HG02973 (cell line): ENCODE measurements around the gene ATRNL1.

Experiments used
- ATAC-seq: cut with Tn5 transposase; IDR thresholded peaks from one replicate; pipeline ENCODE4 v1.9.1; 2021; ENCODE audit warnings: moderate library complexity; ENCODE audit not compliant: unreplicated experiment

Gene ATRNL1, protein sequence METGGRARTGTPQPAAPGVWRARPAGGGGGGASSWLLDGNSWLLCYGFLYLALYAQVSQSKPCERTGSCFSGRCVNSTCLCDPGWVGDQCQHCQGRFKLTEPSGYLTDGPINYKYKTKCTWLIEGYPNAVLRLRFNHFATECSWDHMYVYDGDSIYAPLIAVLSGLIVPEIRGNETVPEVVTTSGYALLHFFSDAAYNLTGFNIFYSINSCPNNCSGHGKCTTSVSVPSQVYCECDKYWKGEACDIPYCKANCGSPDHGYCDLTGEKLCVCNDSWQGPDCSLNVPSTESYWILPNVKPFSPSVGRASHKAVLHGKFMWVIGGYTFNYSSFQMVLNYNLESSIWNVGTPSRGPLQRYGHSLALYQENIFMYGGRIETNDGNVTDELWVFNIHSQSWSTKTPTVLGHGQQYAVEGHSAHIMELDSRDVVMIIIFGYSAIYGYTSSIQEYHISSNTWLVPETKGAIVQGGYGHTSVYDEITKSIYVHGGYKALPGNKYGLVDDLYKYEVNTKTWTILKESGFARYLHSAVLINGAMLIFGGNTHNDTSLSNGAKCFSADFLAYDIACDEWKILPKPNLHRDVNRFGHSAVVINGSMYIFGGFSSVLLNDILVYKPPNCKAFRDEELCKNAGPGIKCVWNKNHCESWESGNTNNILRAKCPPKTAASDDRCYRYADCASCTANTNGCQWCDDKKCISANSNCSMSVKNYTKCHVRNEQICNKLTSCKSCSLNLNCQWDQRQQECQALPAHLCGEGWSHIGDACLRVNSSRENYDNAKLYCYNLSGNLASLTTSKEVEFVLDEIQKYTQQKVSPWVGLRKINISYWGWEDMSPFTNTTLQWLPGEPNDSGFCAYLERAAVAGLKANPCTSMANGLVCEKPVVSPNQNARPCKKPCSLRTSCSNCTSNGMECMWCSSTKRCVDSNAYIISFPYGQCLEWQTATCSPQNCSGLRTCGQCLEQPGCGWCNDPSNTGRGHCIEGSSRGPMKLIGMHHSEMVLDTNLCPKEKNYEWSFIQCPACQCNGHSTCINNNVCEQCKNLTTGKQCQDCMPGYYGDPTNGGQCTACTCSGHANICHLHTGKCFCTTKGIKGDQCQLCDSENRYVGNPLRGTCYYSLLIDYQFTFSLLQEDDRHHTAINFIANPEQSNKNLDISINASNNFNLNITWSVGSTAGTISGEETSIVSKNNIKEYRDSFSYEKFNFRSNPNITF (N-terminal part only)

DNA sequence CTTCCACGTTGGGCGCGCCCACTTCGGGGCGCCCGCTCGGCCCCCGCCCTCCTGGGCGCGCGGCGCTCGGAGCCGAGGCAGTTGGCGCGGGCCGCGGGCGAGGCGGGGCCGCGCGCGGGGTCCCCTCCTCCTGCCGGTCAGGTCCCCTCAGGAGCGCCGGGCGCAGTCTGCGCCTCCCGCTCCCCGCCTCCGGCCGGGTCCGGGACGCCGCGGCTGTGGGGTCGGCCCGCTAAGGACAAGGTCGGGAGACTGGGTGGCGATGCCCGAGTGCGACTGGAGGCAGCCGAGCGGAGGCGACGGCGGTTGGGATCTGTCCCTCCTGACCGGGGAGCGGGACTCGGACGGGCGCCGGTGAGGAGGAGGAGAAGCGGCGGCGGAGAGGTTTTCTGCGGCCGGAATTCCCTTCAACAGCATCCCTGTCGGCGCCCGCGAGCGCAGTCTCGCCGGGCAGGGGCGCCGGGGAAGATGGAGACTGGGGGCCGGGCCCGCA, at the start of gene ATRNL1:
TSS of gene ATRNL1 (plus strand) at position 80 of the 490 bp plus-strand sequence. CDS start at position 466, 386 bp downstream.
- peak; percentile 60 for ATAC-seq

DNA sequence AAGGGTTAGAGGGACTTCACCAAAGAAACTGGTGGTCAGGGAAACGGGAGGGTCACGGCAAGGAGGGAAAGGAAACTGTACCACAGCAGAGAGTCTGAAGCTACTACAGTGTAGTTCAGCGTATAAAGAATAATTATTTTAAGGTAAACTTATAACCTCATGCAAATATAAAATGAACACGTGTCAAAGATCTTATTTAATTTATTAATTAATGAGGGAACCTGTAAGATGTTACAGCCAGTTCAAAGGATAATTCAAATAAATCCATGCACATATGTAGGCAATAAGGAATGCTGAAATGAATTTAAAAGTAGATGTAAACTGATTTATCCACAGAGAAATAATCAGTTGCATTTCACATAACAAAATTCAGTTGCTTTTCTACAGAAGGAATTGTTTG, 49.4 kb upstream of the ATRNL1 start:
- no peak for ATAC-seq

DNA sequence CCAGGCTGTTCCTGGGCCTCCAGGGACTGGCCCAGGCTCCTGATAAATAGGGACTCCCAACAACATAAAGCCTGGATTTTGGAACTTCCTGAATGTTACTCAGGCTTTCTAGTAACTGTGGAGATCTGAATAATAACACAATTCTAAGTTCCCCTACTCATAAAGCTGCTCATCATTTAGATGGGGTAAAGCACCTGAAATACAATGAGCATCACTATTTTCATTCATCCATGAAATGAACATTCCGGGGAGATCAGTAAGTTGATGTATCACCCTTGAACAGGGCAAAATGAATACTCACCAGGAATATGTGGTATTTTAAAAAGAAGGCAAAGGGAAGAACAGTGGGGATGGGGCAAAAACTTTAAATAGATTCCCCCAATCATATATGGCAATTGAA, 48.3 kb upstream of the ATRNL1 start:
- no peak for ATAC-seq

DNA sequence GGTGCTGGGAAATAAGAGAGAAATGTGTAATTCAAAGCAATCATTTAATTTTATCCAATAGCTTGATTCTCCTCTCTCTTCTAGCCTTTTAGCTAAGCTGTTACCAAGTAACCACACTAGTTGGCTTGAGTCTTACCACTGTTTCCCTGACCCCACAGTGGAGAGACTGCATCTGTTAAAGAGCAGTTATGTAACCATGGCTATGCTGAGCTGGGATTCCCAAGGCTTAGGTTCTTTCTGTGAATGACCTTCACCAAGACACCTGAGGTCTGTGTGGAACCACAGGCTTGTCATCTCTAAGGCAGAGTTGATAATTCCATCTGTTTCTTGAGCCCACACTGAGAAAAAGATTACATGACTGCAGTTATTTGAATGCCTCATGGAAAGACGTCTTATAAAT, 47.7 kb upstream of the ATRNL1 start:
- ATAC-seq = no peak

DNA sequence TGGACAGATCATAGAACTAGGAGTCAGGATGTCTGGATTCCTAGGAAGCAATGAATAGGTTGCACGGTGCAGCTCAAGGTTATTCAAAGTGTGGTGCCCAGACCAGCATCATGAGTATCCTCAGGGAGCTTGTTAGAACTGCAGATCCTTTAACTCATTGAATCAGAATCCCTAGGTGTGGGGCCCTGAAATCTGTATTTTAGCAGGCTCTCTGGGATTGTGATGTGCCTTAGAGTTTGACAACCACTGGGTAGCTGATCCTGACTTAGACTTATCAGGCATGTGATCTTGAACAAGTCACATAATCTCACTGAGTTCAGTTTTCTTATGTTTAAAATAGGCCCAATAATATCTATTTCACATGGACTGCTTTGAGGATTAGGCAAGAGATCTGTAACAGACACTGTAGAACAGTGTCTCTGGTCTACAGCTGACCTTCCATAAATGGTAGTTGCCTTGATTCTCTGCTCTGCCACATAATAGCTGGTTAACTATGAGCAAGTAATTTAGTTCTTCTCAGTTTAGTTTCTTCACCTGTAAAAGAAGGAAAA, 46.4 kb upstream of the ATRNL1 start:
- ATAC-seq = no peak

DNA sequence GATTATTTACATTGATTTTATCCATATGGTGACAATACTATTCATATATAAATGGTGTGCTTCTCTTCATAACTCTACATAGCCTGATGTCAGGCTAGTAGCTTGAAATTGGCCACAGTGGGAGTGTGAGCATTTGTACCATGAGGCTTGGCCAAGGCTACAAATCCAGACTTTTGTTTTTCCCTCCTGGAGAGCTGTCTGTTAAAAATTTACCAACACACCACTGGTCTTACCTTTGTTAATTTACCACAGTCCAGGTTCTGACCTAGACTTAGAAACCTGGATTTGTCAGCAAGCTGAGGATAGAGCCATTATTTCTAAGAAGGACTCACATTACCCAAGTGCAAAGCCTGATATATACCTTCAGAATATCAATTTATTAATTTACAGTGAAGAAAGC, 45.5 kb upstream of the ATRNL1 start:
- no peak for ATAC-seq

DNA sequence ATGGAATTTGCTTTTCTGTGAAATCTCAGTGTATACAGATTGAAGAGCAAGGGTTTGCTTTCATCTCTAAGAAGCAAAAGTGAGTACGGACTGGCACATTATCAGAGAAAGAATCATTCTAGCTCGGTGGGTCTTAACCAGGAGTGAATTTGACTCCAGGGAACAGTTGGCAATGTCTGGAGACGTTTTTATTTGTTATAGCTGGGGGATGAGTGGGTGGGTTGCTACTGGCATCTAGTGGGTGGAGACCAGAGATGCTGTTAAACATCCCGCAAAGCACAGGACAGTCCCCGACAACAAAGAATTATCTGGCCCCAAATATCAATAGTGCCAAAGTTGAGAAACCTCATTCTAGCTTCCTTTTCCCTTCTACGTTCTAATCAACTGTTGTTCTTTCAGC, 43.8 kb upstream of the ATRNL1 start:
- ATAC-seq = no peak

DNA sequence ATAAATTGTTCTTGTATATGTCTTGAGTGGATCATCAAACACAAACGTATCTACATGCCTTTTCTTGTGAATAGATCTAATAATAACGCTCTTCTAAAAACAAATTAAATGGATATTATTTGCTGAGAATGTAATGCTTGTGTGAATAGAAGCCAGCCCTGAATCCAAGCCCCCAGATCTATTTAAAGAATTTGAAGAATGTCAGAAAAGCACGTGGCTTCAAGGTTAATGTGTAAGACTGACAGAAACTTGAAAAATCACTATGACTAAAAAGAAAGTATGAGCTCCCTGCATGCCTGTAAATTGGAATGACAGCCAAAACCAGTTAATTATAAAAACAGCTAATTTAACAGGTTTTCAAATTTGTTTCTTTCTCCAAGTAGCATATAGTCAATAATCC, 43.2 kb upstream of the ATRNL1 start:
- ATAC-seq = no peak

DNA sequence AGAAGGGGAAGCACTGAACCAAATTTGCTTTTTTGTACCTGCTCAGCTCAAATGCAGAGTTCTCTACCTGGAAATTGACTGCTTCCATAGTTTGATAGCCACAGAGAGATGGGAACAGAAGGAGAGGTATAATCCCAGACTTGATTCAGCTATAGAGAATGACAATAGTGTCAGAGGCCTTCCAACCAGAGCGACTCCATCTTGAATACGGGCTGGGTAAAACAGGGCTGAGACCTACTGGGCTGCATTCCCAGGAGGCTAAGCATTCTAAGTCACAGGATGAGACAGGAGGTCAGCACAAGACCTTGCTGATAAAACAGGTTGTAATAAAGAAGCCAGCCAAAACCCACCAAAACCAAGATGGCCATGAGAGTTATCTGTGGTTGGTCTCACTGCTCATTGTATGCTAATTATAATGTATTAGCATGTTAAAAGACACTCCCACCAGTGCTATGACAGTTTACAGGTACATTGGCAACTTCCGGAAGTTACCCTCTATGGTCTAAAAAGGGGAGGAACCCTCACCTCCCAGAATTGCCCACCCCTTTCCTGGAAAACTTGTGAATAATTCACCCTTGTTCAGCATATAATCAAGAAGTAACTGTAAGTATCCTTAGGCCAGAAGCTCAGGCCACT, 42.7 kb upstream of the ATRNL1 start:
- no peak for ATAC-seq

DNA sequence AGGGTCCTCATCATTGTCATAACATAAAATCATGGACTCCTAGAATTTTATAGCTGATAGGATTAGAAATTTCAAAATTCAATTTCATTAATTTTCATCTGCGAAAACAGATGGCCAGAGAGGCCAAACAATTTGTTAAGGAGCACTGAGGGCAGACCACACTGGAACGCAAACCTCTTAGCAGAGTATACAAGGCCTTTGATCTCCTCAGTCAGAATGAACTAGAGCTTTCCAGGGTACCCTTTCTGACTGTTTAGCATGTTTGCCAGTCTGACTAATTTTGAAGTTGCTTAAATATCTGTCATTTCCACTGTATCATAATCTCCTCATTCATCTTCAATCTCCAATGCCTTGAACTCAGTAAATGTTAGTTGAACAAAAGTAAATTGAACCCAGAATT, 41.9 kb upstream of the ATRNL1 start:
- no peak for ATAC-seq

DNA sequence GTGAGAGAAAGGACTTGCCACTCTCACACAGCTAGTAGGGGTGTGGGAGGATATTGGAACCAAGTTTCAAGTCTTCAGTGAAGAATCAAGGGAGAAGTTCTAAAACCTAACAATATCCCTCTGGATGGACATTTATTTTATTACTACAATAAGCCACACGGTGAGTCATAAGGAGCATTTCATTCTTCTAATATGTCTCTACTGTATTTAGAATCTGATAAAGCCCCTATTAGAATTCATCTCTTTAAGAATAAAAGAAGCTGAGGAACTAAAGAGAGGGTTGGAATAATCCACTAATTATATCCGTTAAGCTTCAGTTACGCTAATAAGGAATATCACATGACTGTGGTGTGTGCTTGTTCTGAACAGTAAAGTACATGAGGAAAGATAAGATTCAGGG, 40.9 kb upstream of the ATRNL1 start:
- no peak for ATAC-seq

DNA sequence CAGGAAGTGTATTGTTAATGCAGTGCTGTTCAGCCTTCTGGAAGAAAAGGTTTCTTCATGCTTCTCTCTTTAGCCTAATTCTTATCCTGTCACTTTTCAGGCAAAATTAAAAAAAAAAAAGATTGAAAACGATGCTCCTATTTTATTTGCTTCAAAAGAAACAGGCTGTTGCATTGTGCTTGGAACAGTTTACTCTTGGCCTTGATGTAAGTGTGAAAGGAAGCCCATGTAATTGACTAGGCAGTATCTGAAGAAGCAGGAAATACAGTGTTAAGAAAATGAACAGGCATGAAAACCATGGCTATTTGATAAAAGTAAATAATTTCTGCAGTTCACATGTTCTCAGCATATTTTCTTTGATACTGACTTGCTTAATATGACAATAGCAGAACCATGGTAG, 40.4 kb upstream of the ATRNL1 start:
- no peak for ATAC-seq

DNA sequence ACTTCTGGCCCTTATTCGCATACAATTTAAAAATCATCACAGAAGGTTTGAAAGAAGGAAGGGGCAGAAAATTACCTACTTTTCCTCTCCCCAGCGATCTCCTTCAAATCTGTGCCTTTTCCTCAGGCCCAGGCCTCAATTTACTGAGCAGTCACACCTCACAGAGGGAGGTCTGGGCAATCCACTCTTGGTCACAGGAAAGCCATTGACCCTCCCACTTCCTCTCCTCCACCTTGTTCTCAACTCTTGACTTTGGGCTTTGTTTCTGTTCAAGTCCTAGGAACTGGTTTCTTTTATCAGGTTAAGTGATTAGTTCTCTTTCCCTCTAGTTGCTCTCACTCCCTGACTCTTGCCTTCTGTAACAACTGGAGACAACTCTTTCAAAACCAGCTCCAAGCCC, 37.0 kb upstream of the ATRNL1 start:
- ATAC-seq = no peak

DNA sequence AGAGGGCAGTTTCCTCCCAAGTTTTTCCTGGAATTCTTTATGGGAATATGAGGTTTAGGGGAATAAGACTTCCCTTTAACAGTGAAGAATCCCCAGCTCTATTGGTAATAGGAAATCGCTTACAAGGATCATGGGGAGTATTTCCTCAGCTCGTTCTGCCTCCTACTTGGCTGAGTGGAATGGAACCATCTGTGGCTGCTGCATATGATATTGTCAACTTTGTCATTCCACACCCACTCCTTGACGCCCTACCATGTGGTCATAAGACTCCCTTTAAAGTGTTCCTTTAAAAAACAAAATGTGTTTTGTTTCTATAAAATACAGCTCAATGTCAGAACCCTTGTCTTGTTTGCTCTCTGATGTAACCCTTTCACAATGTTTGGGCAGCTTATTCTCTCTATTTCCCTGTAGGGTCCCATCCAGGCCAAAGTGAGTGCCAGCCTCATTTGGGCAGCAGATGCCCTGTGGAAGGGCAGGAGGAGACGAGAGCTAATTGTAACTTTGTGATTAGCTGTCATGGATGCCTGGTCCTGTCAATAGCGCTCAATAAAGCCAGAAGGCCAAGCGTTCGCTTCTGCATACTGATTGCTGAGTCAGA, 33.8 kb upstream of the ATRNL1 start:
- ATAC-seq = no peak

DNA sequence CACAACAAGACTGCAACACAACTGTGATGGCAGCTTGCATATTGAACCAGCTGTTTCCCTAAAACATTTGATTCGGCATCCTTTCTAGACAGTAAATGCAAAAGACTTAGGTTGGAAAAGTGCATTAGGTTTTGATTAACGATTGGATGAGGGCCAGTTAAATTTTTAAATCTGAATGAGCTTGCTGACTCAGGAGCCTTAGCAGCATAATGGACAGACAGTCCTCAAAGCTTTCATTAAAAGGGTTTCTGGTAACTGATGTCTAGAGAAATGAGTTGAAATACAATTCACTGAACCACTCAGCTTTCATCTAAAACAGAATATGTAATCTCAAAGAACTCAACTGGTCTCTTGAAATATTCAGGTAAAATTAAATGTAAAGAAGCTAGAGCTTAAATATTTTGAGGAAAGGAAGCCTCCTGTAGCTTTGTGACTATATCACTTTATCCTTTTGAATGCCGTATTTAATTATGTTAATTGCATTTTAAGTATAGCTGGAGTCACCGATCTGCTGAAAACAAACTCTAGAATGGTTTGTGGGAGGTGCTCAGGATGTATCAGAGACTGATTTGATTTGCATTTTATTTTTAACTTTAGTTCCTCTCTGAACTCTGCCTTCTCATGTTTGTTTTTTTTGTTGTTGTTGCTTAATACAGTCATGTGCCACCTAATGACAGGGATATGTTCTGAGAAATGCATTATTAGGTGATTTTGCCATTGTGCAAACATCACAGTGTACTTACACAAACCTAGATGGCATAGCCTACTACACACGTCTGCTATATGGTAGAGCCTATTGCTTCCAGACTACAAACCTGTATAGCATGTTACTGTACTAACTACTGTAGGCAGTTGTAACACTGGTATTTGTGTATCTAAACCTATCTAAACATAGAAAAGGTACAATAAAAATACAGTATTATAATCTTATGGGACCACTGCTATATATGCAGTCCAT, 29.2 kb upstream of the ATRNL1 start:
- no peak for ATAC-seq

DNA sequence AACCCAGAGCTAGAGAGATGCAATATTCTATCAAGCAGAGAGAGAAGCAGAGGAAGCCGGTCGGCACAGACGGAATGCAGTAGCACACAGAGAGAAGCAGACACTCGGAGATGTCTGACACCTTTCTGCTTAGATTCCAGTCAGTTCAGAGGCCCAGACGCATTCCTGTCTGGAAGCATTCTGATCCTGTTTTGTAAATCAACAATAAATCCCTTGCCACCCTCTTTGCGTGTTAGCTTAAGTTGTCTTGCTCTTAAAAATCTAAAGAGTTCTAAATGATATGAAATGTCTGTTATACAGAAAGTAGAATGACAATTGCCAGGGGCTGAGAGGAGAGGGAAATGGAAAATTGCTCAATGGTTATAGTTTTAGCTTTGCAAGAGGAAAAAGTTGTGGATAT, 27.4 kb upstream of the ATRNL1 start:
- ATAC-seq = no peak

DNA sequence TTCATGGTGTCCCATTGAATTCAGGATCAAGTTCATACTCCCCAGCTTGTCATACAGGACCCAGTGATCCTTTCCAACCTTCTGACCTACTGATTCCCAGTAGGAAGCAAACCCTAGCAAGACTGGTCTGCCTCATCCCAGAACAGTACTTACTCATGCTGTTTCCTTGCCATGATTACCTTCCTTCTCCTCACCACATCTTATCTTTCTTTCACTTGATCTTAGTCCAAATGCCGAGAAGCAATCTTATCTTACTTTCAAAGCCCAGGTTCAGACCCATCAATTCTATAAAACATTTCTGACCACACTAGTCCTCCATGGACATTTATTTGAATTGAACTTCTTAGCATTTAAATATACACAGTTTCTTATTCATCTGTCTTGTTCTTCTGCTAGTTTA, 26.6 kb upstream of the ATRNL1 start:
- ATAC-seq = no peak

DNA sequence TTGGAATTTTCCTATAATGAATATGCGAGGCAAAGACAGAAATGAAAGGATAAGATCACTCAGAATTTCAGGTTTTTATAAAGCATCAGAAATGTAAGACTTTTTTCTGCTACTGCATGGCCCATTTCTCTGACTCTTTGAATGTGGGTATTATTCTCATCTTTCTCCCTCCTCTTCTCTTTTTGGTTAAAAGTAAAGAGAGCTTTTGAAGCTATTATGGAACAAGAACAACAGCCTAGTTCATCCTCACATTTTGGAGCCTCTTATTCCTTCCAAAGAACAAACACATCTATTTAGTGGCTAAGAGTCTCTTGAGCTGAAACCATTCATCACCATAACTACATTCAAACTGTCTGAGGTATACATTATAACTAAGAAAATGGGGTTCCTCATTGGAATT, 19.4 kb upstream of the ATRNL1 start:
- ATAC-seq = no peak

DNA sequence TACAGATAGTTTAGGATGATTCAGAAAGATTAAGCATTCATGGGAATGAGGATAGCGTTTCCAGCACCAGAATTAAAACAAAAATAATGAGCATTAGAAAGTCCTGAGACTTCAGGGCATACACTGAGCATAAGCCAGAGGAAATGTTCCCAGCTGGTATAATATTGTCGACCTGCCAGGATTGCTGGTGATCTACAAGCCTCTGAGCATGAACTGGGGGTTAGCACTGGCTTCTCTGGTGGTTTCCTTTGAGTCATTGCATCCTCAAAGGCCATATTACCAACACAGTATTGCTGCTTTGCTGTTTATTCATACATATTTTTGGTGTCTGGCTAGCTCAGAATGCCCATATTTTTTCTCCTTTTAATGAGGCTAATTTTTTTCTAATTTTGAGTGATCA, 10.7 kb upstream of the ATRNL1 start:
- no peak for ATAC-seq
